ENCODE measurements around the gene ANKRD18B. TPM values are rescaled to one million over a fixed set of nuclear protein-coding genes. Genes with fewer than 3 reads are reported as not detected.

ANKRD18B gene
- total and polyA plus RNA-seq, 10 of the 15 experiments (the other 5 are each of a cell fraction or from before 2014, with no cell fraction given), result not detected

GRCh38 chr9:33510262-33511183, 13.5 kb upstream of the ANKRD18B start (continued):
- TF ChIP-seq PRDM15 (CRISPR knock-in tag; IDR thresholded peaks at IDR 0.05), result no peak
- TF ChIP-seq POLR2A (IDR thresholded peaks at IDR 0.05; ENCODE audit: low read depth, low read length), result peak; percentile 45; the same call in 1 of the 2 replicates
- peak; percentile 88 for TF ChIP-seq YY1 (IDR thresholded peaks at IDR 0.05; ENCODE audit: low read depth, low read length)
- no peak for TF ChIP-seq PBX3 (IDR thresholded peaks at IDR 0.05; ENCODE audit: insufficient replicate concordance, low read depth, low read length)
- no peak for TF ChIP-seq REST (IDR thresholded peaks at IDR 0.05; ENCODE audit: low read depth, low read length)

Data from GM12878 (cell line).